ENCODE data around the gene PLA2G7.

Gene PLA2G7

DNA sequence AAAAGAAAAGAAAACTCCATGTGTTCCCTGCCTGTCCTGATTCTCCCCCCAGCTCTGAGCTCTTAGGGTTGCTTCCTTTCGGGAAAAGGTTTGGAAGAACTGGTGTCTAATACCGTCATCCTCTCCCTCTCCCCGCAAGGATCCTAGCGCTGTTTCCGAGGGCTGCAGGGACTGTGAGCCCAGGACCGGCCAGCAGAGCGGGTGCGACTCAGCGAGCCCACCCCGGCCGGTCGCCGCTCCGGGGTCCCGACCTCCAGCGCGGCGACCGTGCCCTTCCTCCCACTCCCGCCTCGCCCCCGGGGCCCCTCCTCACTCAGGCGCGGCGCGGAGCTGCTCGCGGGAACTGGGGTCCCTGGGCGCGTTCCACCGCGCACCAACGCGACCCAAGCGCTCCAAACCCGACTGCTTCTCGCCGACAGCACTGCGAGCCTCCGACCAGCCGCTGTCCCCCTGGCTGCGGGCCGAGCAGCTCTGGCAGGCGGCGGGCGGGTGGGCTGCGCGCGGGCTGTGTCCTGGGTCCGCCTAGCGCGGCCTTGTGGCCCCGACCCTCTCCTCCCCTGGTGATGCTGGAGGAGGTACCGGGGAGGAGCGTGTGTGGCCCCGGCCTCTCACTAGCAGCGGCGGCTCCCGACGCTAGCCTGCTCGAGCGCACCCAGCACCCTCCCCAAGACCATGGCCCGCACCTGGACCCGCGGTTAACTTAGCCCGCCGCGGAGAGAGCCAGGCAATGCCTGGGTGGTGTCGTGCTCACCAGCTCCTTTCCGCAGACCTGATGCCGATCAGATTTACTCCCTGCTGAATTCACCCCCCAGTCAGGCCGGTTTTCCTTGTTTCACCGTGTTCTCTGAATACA, at the start of gene PLA2G7:
Gene PLA2G7, minus strand, starts transcription at position 509 of the 853 bp plus-strand sequence. CDS start 12,484 bp downstream, outside the sequence.
- TF ChIP-seq, protein P1, sequence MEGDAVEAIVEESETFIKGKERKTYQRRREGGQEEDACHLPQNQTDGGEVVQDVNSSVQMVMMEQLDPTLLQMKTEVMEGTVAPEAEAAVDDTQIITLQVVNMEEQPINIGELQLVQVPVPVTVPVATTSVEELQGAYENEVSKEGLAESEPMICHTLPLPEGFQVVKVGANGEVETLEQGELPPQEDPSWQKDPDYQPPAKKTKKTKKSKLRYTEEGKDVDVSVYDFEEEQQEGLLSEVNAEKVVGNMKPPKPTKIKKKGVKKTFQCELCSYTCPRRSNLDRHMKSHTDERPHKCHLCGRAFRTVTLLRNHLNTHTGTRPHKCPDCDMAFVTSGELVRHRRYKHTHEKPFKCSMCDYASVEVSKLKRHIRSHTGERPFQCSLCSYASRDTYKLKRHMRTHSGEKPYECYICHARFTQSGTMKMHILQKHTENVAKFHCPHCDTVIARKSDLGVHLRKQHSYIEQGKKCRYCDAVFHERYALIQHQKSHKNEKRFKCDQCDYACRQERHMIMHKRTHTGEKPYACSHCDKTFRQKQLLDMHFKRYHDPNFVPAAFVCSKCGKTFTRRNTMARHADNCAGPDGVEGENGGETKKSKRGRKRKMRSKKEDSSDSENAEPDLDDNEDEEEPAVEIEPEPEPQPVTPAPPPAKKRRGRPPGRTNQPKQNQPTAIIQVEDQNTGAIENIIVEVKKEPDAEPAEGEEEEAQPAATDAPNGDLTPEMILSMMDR (IDR thresholded peaks at IDR 0.05), result no peak

DNA sequence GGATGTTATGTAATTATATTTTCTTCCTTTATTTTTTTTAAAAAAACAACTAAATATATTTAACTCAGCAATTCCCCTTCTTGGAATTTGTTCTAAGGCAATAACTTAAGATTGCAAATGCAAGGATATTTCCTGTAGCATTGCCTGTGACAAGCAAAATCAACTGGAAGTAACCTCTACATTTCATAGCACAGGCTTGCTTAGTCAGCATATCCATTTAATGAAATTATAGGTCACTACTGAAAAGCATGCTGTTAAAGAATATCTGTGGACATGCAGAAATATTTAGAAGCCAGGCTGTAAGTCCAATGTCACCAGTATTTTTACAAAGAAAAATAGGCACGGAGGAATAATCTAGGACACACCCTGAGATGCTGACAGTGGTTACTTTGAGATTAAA, 49.4 kb upstream of the PLA2G7 start:
- TF ChIP-seq, protein P1 (IDR thresholded peaks at IDR 0.05), result no peak

DNA sequence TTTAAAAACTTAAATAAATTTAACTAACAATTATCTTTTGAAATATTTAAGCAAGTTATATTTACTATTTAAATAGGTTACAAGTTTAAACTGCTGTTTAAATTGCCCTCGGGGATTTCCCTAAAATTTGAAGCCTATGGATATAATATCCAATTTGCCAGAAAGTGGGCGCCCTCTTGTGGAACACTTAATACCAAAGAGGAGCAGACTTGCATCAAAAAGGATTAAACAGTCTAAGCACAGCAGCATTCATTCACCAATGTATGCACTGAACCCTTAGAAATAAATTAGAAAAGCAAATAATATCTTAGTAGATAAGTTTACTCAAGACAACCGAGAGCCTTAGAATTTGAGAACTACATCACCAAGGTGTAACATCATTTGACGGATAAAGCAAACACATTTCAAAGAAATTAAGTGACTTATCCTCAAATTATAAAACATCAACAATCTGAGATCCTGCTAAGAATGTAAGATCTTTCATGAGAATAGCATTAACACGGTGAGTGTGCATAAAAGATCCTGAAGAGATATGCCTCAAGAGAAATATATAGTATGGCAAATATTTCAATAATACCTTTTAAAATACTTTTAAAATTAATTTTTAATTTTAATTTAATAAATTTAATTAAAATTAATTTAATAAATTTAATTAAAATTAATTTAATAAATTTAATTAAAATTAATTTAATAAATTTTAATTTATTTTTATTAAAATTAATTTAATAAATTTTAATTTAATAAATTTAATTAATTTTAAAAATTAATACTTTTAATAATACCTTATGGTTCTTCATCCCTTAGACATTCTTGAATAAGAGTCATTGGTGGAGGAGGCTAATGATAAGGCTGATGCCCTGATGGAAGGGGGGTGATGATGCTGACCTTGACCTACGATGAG, 46.6 kb upstream of the PLA2G7 start:
- TF ChIP-seq, protein P1 (IDR thresholded peaks at IDR 0.05), result peak; percentile 74

DNA sequence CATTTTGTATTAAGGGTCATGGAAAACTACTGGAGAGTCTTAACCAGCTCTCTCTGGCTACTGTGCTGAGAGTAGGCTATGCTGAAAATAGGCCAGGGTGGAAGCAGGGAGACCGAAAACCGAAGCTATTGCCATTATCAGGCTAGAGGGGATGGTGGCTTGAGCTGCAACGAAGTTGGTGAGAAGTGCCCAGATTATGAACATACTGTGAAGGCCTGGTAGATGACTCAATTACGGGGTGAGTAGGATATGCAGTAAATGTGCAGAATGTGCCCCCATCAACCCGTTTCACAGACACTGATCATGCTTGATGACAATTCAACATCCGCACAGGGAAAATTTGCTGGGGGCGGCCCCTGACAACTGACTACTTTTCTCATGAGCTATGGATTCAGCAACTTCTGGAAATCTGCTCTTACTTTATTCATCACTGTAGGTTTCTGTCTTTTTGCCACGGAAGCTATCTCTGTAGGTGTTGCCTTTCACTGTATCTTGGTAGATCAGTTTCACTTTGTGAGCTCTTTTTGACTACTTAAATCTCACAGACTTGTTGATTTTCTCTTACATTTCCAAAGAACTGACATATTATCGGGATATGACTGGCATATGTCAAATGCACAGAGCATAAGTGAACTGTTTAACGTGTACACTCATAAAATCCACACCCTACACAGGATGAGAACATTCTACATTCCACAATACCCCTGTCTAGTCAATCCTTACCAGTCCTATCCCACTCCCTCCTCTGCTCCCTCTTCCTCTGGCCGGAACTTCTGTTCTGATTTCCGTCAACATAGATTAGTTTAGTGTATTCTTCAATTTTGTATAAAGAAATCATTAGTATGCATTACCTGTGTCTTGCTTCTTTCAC, 42.5 kb upstream of the PLA2G7 start:
- TF ChIP-seq, protein P1 (IDR thresholded peaks at IDR 0.05), result no peak

DNA sequence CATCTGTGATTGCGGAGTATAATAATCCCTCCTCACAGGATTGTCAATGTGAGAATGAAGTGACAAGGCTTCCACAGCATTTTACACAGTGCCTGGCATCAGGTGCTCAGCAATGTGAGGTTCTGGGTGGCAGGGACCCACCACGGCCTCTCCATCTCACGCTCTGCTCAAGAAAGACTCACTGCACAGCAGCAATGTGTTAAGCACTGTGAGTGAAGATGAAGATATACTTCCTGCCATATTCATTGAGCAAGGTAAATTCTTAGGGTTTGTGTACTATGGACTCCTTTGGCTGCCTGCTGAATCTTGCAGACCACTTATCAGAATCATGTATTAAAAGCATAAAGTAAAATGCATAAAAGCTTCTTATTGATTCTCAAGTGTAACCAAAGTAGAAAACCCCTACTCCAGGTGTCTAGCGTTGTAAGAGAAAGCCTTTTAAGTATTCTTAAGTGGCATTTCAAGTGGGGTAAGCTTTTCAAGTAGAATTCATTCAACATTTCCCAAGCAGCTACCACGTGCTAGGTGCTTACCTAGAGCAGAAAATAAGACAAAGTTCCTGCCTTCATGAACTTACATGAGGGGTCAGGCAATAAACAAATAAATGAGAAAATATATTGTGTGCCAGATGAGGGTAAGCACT, 41.0 kb upstream of the PLA2G7 start:
- TF ChIP-seq, protein P1 (IDR thresholded peaks at IDR 0.05), result no peak

DNA sequence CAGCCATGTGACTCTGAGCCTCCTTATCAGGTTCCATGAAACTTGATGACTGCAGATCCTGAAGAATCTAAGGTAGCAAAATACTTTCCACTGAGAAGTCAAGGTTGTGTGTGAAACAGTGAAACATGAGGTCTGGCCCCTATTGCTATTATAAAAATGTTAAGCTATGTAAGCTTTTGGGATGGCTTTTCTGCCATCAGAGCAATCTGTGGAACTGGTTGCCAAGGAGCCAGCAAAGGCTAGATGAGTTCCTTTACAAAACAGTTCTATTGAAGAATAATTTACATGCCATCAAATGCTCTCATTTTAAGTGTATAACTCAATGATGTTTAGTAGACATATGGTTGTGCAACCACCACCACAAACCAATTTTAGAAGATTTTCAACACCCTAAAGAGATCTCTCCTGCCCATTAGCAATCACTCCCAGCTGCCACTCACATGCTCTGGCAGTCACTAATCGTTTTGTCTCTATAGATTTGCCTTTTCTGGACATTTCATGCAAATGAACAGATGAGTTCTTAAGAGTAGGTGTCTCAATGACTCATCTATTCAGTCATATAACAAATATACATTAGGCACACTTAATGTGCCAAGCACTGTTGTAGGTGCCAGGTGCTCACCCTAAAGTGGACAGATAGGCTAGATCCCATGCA, 38.2 kb upstream of the PLA2G7 start:
- TF ChIP-seq, protein P1 (IDR thresholded peaks at IDR 0.05), result no peak

Measured in LNCAP (cell line).